ENCODE results near the gene LETM1.

LETM1 gene

DNA sequence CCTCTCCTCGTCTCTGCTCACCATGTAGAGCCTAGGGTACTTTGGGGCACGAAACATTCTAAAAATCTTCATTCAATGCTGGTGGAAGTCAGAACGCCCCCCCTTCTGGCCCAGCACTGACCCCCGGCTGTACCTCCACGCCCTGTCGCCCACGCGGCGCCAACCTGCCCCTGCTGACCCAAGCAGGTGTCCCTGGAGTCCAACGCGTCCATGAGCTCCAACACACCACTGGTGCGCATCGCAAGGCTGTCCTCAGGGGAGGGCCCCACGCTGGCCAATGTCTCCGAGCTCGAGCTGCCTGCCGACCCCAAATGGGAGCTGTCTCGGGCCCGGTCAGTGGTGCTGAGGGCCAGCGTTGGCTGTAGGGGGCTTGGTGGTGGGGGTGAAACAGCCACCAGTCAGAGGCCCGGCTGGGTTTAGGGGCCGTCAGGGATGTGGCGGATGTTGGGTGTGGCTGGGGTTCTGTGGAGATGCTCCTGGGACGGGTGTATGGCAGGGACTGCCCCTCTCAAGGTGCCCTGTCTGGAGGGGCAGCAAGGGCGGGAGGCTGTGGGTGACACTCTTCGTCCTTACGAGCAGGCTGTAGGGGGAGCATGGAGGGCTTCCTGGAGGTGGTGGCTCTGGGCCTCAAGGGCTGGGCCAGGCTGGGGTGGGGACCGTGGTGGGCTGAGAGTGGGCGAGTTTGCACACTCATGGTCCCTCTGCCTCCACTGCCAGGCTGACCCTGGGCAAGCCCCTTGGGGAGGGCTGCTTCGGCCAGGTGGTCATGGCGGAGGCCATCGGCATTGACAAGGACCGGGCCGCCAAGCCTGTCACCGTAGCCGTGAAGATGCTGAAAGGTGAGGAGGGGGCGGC is 51.1 kb downstream of the LETM1 start:
- DNase-seq, result no peak

DNA sequence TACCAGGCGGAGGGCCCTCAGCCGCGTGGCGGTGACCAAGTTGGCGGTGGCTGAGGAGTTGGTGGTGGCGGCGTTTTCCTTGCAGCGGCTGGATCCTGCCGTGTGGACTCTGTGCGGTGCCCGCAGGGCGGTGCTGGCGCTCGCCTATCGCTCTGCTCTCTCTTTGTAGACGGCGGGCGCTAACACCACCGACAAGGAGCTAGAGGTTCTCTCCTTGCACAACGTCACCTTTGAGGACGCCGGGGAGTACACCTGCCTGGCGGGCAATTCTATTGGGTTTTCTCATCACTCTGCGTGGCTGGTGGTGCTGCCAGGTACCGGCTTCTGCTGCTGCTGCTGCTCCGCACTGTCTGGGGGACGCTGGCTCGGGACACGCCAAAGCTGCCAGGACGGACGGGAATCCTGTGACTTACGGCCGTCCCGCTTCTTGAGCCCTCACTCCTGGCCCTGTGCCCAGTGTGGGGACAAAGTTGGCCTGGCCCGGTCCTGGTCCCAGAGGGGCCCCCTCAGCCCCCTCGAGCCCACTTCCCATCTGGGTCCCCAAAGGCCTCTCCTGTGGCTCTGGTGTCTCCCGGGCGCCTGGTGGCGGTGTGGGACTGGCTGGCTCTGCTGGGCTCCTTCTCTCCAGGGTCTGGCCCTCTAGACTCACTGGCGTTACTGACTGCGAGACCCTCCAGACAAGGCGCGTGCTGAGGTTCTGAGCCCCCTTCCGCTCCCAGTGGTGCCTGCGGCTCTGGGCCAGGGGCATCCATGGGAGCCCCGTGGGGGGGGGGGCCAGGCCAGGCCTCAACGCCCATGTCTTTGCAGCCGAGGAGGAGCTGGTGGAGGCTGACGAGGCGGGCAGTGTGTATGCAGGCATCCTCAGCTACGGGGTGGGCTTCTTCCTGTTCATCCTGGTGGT is 52.2 kb downstream of the LETM1 start:
- no peak for DNase-seq

DNA sequence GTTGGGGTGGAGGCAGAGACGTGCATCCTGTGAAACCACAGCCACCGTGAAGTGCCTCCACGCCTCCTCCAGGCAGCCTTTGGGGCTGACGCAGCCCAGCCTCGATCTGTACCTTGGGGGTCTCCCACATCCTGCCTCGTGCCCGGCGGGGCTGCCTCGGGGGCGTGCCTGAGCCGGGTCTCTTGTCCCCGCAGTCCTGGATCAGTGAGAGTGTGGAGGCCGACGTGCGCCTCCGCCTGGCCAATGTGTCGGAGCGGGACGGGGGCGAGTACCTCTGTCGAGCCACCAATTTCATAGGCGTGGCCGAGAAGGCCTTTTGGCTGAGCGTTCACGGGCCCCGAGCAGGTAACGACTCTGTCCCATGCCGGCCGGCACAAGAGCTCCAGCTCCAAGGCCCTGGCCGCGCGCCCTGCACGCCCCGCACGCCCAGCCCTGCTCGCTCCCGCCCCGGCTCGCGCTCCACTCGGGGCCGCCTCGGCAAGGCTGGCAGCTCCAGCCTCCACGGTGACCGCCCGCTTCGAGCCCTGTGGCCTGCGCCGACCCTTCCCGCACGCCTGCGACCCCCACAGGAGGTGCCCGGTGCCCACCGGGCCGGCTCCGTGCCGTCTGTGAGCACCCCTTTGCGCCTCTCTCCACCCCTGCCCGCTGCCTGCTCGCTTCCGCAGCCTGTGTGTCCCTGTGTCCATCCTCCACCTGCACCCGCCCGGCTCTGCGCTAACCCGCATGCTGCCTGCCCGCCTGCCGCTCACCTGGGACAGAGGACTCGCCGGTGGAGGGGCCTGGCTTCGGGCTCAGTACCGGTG is 53.0 kb downstream of the LETM1 start:
- no peak for DNase-seq

DNA sequence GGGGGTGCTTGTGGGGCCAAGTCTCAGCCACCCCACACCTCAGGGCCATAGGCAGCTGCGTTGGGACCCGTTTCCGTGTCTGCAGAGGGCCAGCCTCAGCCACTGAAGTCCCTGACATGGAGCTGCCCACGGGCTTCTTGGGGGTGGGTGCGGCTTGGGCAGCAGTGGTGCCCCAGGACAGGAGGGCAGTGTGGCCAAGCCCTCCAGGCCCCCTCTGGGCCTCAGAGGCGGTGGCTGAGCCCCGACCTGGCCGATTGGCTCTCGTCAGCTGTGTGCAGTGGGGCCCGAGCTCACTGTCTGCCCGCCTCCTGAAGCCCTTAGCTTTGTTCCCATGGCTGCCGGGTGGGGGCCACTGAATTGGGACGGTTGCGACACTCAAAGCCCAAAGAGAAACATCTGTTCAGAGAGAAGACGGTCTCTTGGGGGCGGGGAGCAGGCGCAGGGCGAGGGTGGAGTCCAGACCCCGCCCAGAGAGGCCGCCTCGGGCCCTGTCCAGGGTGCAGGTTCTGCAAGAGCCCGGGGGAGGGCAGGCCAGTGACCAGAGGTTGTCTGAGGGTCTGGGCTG is 53.7 kb downstream of the LETM1 start:
- DNase-seq, result no peak

DNA sequence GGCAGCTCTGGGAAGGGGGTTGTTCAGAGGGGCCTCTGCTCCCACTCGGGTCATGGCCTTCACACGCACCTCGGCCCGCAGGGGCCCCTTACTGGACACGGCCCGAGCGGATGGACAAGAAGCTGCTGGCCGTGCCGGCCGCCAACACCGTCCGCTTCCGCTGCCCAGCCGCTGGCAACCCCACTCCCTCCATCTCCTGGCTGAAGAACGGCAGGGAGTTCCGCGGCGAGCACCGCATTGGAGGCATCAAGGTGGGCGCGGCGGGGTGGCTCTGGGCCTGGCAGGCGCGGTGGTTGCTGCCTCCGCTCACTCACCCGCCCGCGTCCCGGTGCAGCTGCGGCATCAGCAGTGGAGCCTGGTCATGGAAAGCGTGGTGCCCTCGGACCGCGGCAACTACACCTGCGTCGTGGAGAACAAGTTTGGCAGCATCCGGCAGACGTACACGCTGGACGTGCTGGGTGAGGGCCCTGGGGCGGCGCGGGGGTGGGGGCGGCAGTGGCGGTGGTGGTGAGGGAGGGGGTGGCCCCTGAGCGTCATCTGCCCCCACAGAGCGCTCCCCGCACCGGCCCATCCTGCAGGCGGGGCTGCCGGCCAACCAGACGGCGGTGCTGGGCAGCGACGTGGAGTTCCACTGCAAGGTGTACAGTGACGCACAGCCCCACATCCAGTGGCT is 54.5 kb downstream of the LETM1 start:
- no peak for DNase-seq

DNA sequence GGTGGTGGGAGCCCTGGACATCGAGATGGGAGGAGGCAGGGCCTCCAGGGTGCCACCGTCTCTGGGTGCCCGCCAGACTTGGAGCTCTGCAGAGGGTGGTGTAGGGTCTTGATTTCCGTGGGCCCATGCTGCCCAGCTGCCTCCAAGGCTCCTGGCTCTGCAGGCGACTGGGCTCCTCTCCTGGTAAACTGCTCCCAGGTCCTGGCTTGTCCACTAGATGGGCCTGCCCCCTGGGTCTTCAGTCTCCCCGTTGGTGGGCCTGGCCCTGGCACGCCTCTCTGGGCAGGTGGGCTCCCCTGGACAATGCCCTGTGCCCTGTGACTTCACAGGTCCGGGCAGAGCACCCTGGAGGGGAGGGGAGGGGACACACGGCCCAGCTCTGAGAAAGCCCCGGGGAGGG is 55.2 kb downstream of the LETM1 start:
- DNase-seq, result no peak

DNA sequence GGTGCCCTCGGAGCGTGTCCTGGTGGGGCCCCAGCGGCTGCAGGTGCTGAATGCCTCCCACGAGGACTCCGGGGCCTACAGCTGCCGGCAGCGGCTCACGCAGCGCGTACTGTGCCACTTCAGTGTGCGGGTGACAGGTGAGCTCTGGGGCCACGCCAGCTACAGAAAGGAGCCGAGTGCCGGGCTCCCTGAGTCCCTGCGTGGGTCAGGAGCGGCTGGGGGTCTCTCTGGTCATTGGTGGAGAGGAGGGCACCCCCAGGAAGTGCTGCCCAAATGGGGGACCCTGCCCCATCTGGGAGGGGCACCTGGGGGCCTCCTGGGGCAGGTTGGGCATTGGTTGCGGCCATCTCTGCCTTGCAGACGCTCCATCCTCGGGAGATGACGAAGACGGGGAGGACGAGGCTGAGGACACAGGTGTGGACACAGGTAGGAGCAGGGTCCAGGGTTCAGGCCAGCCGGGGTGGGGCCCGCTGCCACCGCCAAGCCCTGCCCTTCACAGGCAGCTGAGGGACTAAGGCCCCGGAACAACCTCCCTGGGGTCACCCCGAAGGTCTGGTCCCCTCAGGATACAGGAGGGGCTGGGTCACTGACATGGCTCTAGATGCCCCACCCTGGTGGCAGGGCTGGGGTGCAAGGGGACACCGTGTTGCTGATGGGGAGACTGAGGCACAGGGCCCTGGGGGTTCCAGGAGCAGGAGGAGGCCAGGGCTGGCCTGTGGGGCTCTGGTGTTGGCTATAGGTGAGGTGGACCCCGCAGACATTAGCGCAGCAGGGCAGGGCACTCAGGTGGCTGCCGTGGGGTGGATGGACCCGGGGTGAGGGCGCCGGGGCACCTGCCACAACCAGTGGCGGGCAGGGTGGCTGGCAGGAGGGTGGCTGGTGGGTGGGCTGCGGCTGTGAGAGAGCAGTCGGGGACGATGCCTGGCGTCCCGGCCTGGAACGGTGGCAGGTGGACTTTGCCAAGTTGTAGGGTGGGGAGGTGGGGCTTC is 56.3 kb downstream of the LETM1 start:
- DNase-seq, result no peak

DNA sequence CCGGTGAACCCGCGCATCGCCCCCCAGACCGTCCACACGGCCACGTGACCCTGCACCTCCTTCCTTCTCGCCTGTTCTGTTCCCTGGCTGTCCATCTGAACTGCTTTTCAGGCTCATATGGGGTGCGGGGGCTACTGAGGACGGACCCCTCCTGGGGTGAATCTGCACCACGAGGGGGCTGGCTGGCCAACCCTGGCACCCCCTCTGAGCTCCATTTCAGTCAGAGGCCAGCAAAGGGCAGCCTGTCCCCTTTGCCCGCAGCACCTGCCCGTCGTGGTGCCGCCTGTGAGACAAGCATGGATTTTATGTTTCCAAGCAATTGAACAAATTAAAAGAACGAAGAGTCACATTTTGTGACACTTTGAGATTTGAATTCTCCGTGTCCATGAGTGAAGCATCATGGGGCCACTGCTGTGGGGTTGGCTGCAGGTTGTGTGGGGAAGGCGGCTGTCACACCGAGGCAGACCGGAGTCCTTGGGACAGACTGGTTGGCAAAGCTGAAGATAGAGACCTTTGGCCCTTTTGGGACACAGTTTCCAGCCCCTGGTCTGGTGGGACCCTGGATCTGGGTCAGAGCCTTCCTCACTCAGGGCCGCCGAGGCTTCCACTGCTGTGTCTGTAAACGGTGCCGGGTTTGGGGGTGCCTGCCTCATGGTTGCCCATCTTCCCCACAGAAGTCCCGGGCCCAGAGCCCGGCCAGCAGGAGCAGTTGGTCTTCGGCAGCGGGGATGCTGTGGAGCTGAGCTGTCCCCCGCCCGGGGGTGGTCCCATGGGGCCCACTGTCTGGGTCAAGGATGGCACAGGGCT is 57.2 kb downstream of the LETM1 start:
- DNase-seq, result no peak

DNA sequence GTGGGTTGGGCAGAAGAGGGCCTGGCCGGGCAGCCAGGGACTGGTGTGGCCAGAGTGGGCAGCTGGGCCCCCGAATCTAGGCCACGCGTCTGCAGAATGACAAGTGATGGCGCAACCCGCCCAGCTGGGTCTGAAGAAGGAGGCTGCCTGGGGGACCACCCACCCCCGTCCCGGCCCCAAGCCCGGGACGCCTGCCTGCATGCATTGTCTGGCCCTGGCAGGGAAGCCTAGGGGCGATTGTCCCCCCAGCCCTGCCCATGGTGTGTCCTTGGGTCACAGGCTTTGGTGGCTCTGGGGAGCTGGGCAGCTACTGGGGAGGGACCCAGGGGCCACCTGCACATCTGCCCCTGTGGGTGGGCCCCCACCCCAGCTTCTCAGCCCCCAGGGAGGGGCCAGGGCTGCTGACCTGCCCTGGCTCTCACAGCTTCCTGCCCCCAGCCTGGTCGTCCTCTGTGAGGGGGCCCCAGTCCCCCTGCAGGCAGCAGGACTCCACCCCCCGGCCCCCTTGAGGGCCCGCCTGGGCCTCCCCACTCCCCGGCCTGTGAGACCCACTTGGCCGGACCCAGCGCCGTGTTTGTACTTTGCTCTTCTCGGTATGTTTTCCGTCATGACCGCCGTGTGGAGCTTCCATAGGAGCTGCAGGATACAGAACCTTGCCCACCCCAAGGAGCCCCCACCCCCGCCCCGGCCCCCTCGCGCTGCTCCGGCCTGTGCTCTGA is 57.9 kb downstream of the LETM1 start:
- DNase-seq, result no peak

DNA sequence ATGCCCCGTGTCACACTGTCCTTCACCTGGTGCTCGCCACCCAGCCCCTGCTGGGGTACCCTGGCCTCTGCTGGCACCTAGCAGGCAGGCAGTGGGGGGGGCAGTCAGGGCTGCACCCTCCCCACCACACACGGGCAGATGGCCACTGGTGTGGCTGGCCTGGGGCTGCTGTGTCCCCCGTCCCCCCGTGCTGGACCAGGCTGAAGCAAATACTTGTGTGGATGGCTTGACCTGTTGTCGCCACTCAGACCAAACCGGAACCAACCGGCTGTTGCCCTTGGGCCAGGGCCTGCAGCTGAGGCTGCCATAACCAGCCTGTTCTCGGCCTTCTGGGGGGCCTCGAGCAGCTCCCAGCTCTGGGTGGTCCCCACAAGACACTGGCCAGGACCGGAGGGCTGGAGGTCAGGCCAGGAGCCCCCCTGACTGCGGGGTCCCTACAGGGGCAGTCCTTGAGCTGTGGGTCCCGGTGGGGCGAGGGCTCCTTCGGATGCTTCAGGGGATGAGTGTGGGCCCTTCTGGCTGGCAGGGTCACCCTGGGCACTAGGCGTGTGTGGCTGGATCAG is 58.6 kb downstream of the LETM1 start:
- DNase-seq, result no peak

DNA sequence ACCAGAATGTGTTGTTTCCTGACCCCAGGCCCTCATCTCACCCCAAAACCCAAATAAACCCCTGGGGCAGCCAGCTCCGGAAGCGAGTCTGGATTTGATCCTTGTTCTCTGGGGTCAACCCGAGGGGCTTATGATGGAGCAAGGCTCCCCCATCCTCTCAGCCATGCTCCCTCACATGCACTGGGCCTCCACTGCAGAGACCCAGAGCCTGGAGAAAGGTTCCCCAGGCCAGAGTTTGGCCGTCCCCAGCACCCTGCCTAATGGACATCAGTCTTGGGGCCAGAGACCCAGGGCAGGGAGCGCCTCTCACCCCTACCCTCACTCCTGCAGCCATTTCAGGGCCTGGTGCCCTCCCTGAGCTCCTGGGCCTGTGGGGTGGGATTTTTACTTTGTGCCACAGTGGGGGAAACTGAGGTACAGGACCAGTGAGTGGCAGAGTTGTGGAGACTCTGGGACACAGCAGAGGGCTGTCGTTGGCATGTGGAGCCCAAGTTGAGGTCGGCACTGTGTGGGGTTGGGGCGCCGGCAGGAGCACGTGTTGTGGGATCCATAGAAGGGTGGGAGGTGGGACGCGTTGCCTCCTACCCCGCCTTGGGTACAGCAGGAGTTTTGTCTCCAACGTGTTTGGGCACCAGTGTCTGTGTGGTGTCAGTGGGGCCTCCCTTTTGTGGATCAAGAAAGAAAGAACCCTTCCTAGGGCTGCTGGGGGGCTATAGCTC is 59.3 kb downstream of the LETM1 start:
- no peak for DNase-seq

DNA sequence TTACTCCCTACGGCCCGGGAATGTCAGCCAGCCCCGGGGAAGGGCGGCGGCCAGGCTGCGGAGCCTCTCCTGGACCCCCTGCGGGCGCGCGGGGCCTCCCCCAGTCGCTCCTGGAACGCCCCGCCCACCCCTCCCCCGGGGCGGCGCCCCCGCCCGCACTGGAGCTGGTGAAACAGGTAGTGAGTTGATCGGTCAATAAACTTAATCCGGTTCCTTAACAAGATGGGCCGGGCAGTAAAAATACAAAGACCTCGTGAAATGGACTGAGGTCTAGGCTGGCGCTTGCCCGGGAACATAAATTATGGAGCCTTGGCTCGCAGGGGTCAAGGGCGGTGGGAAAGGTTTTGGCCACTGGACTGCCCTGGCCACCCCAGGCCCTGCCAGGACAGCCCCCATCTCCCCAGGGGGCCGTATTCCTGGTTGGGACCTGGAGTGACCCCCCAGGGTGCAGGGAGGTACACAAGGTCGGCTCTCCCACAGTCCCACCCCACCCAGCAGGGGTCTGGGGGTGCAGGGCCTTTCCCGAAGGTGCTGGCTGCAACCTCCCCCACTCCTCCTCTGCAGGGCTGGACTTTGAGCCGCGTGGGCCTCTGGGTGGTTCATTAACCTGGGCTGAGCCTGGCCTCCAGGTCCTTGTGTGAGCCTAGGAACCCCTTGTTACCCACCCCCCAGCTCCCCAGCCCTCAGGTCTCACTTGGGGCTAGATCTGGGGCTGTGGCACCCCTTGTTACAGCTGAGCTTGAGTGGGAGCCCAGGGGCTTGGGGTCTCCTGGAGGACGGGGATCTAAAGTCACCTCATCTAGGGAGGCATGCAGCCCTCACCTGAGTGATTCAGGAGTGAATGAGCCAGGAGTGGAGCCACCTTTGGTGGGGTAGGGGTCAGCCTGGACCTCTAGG is 60.4 kb downstream of the LETM1 start:
- DNase-seq, result peak; percentile 55

DNA sequence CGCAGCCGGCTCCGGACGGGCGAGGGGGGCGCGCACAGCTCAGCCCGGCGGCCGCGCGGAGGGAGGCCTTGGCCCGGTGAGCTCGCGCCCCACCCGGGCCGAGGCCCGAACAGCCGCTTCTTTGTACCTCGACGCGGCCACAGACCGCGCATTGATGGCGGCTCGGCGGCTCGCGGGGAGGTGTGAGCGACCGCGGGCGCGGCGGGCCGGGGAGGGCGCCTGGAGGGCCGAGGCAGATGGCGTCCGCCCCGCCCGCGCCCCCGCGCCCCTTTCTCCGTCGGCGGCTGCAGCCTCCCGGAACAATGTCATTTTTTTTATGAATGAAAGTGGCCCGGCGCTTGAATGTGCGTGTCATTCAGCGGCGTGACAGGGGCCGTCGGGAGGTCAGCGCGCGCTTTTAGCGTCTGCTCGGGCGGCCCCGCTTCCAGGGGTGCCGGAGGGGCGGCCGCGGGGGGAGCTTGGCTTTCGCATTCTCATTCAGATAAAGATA is 61.1 kb downstream of the LETM1 start:
- no peak for DNase-seq

DNA sequence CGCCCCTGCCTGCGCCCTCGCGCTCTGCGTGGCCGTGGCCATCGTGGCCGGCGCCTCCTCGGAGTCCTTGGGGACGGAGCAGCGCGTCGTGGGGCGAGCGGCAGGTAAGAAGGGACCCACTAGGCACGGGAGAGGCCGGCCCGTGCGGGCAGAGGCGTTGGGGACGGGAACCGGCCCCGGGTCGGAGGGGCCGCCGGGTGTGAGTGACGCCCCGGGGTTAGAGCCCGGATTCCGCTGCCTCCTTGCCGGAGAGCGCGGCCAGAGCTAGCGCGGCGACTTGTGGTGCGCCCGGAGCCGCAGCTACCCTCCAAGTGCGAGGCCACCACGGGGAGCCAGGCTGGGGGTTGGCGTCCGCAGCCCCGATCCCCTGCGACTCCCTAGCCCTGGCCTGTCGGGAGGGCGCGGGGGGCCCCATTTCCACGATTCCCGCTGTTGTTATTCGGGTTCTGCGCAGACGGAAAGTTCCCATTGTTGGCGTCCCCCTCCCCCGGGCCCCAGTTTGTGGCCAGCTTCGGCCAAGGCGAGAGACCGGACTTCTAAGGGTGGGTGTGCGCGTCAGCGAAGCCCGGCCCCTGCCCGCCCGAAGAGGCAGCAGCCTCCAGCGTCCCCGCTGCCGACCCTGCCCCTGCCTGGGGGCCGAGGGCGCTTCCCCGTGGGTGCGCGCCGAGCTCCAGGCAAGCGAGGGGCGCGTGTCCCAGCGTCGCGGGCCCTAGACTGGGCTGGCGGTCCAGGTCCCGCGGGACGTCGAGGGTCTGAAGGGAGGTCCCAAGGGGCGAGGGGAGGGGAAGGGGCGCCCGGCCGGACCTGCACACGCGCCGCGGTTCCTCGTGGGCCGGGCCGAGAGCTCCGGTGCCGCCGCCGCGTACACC is 61.8 kb downstream of the LETM1 start:
- DNase-seq, result peak; percentile 22

DNA sequence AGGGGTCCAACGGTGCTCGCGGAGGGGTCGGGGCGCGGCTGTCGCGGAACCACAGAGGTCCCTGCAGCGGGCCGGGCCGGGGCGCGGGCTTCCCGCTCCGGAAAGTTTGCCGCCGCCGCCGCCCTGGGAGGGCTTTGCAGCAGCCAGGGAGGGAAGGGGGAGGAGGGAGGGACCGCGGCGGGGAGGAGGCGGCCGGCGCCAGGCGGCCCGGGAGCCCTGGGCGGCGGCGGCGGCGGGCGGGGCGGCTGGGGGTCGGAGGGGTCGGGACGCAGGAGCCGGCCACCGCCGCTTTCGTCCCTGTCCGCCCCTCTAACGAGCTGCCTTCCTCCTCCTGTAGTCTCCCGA is 62.5 kb downstream of the LETM1 start:
- DNase-seq, result no peak

DNA sequence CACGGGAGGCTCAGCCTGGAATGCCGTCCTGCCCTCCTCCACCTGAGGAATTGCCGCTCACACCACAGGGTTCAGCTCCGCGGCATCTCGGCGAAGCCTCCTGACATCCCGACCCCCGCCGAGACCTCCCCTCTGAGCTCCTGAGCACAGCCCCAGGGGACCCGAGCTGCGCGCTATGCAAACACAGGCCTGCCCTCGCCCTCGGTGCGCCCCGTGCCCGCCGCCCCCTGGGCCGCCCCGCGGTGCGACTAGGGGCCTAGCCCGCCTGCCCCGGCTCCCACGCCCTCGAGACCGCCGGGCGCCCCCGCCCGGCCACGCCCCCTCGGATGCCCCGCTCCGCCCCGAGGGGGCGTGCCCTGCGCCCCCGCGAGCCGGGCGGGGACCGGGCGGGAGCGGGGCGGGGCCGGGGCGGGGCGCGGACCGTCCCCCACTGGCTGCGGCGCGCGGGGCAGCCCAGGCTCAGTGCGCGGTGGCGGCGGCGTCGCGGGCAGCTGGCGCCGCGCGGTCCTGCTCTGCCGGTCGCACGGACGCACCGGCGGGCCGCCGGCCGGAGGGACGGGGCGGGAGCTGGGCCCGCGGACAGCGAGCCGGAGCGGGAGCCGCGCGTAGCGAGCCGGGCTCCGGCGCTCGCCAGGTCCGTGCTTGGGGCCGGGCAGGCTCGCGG is 63.0 kb downstream of the LETM1 start, which contains the start of gene FGFR3:
Gene FGFR3, plus strand, starts transcription at position 462 of the 664 bp plus-strand sequence. CDS start 642 bp downstream, outside the sequence.
- peak; percentile 56 for DNase-seq

Measured in NCI-H146 (cell line).